ENCODE measurements around the gene PIEZO2.

PIEZO2 gene

GRCh38 chr18:11037533-11038240, 111.7 kb downstream of the PIEZO2 start:
- H3K4me1 ChIP-seq (ENCODE audit: control insufficient read depth, low read depth, low read length), result peaks cover 13% of the 10 kb centered on the region
- H3K27me3 ChIP-seq (ENCODE audit: control insufficient read depth, insufficient read depth, low read length), result no peaks in the 10 kb centered on the region

DNA sequence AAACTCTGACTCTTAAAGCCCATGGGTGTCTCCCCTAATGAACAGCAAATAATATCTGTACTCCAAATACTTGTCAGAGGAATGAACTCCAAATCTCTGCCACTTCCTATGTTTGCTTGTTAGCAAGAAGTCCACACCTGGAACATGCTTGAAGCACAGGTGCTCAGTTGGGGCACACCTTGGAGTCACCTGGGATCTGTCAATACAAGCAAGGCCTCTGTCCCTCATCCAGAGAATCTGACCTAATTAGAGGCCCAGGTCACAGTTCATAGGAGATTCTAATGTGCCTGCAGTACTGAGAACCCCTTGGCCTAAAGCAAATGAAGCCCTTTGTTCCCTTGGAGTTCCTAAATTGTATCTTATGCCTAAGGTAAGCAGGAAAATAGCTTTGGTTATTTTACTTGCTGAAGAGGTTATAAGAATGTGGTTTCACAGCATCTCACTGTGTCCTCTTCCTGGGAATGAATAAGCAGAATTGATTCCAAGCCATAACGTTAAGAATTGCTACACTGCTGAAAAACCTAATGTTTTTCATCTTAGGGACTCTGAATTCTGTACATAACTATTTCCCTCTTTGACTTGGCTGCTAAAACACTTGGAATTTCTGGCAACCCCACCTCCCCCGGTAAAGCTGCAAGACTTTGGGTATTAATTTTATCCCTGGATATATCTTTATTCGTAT, 113.4 kb downstream of the PIEZO2 start:
- Histone ChIP-seq H3K9ac (ENCODE audit: low read length) (no peak overlapping the region), H3K27ac (ENCODE audit: low read length) (no peak overlapping the region), H3K9me3 (ENCODE audit: control insufficient read depth, low read depth, low read length) (no peaks in the 10 kb centered on the region), H3K4me3 (ENCODE audit: low read length) (no peak overlapping the region), H3K36me3 (ENCODE audit: control insufficient read depth, low read depth, low read length) (no peaks in the 10 kb centered on the region), H3K27me3 (ENCODE audit: control insufficient read depth, insufficient read depth, low read length) (no peaks in the 10 kb centered on the region), H3K4me1 (ENCODE audit: control insufficient read depth, low read depth, low read length) (peaks cover 10% of the 10 kb centered on the region)

More at GRCh38 chr18:11037533-11038240, 111.7 kb downstream of the PIEZO2 start:
- Histone ChIP-seq H3K27ac (ENCODE audit: low read length) (no peak overlapping the region), H3K9me3 (ENCODE audit: control insufficient read depth, low read depth, low read length) (no peaks in the 10 kb centered on the region), H3K36me3 (ENCODE audit: control insufficient read depth, low read depth, low read length) (no peaks in the 10 kb centered on the region), H3K4me3 (ENCODE audit: low read length) (no peak overlapping the region), H3K9ac (ENCODE audit: low read length) (no peak overlapping the region)

DNA sequence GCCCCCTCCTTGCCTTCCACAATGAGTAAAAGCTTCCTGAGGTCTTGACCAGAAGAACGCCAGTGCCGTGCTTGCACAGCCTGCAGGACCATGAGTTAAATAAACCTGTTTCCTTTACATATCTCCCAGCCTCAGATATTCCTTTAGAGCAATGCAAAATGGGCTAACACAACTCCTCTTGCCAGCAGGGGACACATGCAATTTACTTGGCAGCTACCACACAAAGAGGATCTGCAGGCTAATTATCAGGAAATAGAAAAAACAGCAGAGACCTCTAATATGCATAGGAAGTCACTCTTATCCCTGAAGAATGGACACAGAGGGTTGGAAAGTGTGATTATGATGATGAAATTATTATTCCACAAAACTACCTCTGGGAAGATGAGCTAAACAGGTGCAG, 114.0 kb downstream of the PIEZO2 start:
- no peak overlapping the region for H3K4me3 ChIP-seq (ENCODE audit: low read length)
- H3K27me3 ChIP-seq (ENCODE audit: control insufficient read depth, insufficient read depth, low read length), result no peaks in the 10 kb centered on the region
- no peak overlapping the region for H3K9ac ChIP-seq (ENCODE audit: low read length)
- peaks cover 8% of the 10 kb centered on the region for H3K4me1 ChIP-seq (ENCODE audit: control insufficient read depth, low read depth, low read length)
- no peak overlapping the region for H3K27ac ChIP-seq (ENCODE audit: low read length)
- H3K9me3 ChIP-seq (ENCODE audit: control insufficient read depth, low read depth, low read length), result no peaks in the 10 kb centered on the region
- no peaks in the 10 kb centered on the region for H3K36me3 ChIP-seq (ENCODE audit: control insufficient read depth, low read depth, low read length)

GRCh38 chr18:11034884-11035283, 114.5 kb downstream of the PIEZO2 start:
- no peak overlapping the region for H3K27ac ChIP-seq (ENCODE audit: low read length)
- H3K4me3 ChIP-seq (ENCODE audit: low read length), result no peak overlapping the region

GRCh38 chr18:11033503-11033902, 115.9 kb downstream of the PIEZO2 start:
- Histone ChIP-seq H3K27me3 (ENCODE audit: control insufficient read depth, insufficient read depth, low read length) (no peaks in the 10 kb centered on the region), H3K27ac (ENCODE audit: low read length) (no peak overlapping the region)

More at GRCh38 chr18:11034884-11035283, 114.5 kb downstream of the PIEZO2 start:
- Histone ChIP-seq H3K9ac (ENCODE audit: low read length) (no peak overlapping the region), H3K9me3 (ENCODE audit: control insufficient read depth, low read depth, low read length) (no peaks in the 10 kb centered on the region), H3K36me3 (ENCODE audit: control insufficient read depth, low read depth, low read length) (no peaks in the 10 kb centered on the region), H3K4me1 (ENCODE audit: control insufficient read depth, low read depth, low read length) (peaks cover 8% of the 10 kb centered on the region), H3K27me3 (ENCODE audit: control insufficient read depth, insufficient read depth, low read length) (no peaks in the 10 kb centered on the region)

DNA sequence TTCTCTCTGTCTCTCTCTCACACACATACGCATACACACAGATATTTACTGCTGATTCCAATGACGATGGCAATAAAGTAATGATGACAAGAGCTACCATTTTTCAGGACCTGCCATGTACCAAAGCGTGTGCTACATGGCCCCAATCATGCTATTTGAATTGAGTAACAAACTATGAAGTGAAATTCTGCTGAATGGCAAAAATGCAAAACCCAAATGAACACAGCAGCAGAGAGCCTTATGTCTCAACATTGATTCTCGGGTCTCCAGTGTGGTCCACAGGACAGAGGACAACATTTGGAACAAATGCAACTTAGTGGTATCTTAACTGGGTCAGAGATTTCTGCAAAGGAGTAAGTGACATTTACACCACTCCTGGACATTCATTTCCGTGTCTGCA, 117.4 kb downstream of the PIEZO2 start:
- H3K36me3 ChIP-seq (ENCODE audit: control insufficient read depth, low read depth, low read length), result no peaks in the 10 kb centered on the region
- H3K27ac ChIP-seq (ENCODE audit: low read length), result no peak overlapping the region
- no peak overlapping the region for H3K4me3 ChIP-seq (ENCODE audit: low read length)
- no peaks in the 10 kb centered on the region for H3K27me3 ChIP-seq (ENCODE audit: control insufficient read depth, insufficient read depth, low read length)
- no peaks in the 10 kb centered on the region for H3K9me3 ChIP-seq (ENCODE audit: control insufficient read depth, low read depth, low read length)
- peaks cover 8% of the 10 kb centered on the region for H3K4me1 ChIP-seq (ENCODE audit: control insufficient read depth, low read depth, low read length)
- H3K9ac ChIP-seq (ENCODE audit: low read length), result no peak overlapping the region

More at GRCh38 chr18:11033503-11033902, 115.9 kb downstream of the PIEZO2 start:
- Histone ChIP-seq H3K9ac (ENCODE audit: low read length) (no peak overlapping the region), H3K4me3 (ENCODE audit: low read length) (no peak overlapping the region), H3K36me3 (ENCODE audit: control insufficient read depth, low read depth, low read length) (no peaks in the 10 kb centered on the region), H3K4me1 (ENCODE audit: control insufficient read depth, low read depth, low read length) (peaks cover 8% of the 10 kb centered on the region), H3K9me3 (ENCODE audit: control insufficient read depth, low read depth, low read length) (no peaks in the 10 kb centered on the region)

DNA sequence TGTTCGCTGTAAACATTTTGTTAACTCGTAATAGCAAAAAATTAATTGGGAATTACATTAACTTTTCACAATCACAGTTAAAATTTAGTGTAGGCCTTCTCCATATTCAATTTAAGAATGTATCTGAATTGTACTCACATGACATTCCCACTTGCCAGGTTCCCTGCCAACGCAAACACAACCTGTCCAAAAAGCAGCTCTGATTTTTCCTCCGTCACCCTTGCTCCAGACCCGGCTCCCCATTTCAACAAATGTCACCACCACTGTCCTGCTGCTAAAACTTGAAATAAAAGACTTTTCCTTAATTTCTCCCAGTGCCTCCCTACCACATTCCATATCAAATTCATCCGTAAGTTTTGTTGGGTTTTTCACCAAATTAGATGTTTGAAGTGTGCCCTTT, 120.3 kb downstream of the PIEZO2 start:
- H3K4me1 ChIP-seq (ENCODE audit: control insufficient read depth, low read depth, low read length), result no peaks in the 10 kb centered on the region
- no peaks in the 10 kb centered on the region for H3K9me3 ChIP-seq (ENCODE audit: control insufficient read depth, low read depth, low read length)
- H3K9ac ChIP-seq (ENCODE audit: low read length), result no peak overlapping the region
- H3K4me3 ChIP-seq (ENCODE audit: low read length), result no peak overlapping the region
- no peaks in the 10 kb centered on the region for H3K27me3 ChIP-seq (ENCODE audit: control insufficient read depth, insufficient read depth, low read length)
- no peak overlapping the region for H3K27ac ChIP-seq (ENCODE audit: low read length)
- H3K36me3 ChIP-seq (ENCODE audit: control insufficient read depth, low read depth, low read length), result no peaks in the 10 kb centered on the region

DNA sequence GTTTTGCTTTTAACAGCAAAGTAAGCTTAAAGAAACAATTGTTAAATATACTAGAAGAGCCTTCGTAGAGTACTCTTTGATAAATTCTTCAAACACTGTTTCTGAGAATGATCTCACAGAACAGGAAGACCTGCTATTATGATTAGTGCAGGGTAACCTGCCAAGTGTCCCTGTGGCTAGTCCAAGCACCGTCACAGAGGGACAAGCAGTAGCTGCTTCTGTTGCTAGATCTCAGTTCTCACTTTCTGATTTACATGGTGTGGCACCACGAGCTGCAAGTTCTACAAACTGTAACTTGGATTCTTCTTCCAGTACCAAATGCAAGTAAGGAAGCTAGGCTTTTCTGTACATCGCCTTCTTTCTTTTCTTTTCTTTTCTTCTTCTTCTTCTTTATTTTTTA, 121.5 kb downstream of the PIEZO2 start:
- no peaks in the 10 kb centered on the region for H3K27me3 ChIP-seq (ENCODE audit: control insufficient read depth, insufficient read depth, low read length)
- H3K4me3 ChIP-seq (ENCODE audit: low read length), result no peak overlapping the region

GRCh38 chr18:11025671-11026070, 123.7 kb downstream of the PIEZO2 start:
- no peaks in the 10 kb centered on the region for H3K9me3 ChIP-seq (ENCODE audit: control insufficient read depth, low read depth, low read length)
- no peaks in the 10 kb centered on the region for H3K27me3 ChIP-seq (ENCODE audit: control insufficient read depth, insufficient read depth, low read length)
- no peak overlapping the region for H3K27ac ChIP-seq (ENCODE audit: low read length)
- H3K36me3 ChIP-seq (ENCODE audit: control insufficient read depth, low read depth, low read length), result no peaks in the 10 kb centered on the region
- no peak overlapping the region for H3K4me3 ChIP-seq (ENCODE audit: low read length)
- peaks cover 7% of the 10 kb centered on the region for H3K4me1 ChIP-seq (ENCODE audit: control insufficient read depth, low read depth, low read length)
- H3K9ac ChIP-seq (ENCODE audit: low read length), result no peak overlapping the region

More for the DNA sequence above, 121.5 kb downstream of the PIEZO2 start:
- Histone ChIP-seq H3K9ac (ENCODE audit: low read length) (no peak overlapping the region), H3K27ac (ENCODE audit: low read length) (no peak overlapping the region), H3K9me3 (ENCODE audit: control insufficient read depth, low read depth, low read length) (no peaks in the 10 kb centered on the region), H3K4me1 (ENCODE audit: control insufficient read depth, low read depth, low read length) (no peaks in the 10 kb centered on the region), H3K36me3 (ENCODE audit: control insufficient read depth, low read depth, low read length) (no peaks in the 10 kb centered on the region)

- no peak overlapping the region for H3K4me3 ChIP-seq (ENCODE audit: low read length)
- no peaks in the 10 kb centered on the region for H3K9me3 ChIP-seq (ENCODE audit: control insufficient read depth, low read depth, low read length)
- H3K36me3 ChIP-seq (ENCODE audit: control insufficient read depth, low read depth, low read length), result no peaks in the 10 kb centered on the region
- H3K9ac ChIP-seq (ENCODE audit: low read length), result no peak overlapping the region
- H3K4me1 ChIP-seq (ENCODE audit: control insufficient read depth, low read depth, low read length), result peaks cover 8% of the 10 kb centered on the region
- H3K27ac ChIP-seq (ENCODE audit: low read length), result no peak overlapping the region
- no peaks in the 10 kb centered on the region for H3K27me3 ChIP-seq (ENCODE audit: control insufficient read depth, insufficient read depth, low read length)
Measured at GRCh38 chr18:11024928-11025669, 124.3 kb downstream of the PIEZO2 start.

DNA sequence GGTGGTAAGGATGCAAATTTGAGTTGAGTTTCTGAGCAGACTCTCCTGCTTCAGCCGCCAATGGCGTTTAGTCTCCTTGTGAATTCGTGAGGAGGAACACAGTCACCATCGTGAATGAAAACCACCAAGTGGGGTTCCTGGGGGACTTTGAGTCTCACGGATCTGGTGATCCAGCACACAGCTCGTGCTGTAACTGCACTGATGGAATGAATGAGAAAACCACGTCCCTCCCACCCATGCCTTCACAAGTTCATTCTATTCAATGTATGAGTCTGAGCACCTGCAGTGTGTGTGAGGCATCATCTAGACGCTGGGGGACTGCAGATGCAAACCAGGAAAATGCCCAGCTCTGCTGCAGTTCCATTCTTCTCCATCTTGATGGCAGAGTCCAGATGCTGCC, 127.9 kb downstream of the PIEZO2 start:
- H3K9ac ChIP-seq (ENCODE audit: low read length), result no peak overlapping the region
- no peaks in the 10 kb centered on the region for H3K36me3 ChIP-seq (ENCODE audit: control insufficient read depth, low read depth, low read length)
- no peak overlapping the region for H3K4me3 ChIP-seq (ENCODE audit: low read length)
- no peaks in the 10 kb centered on the region for H3K27me3 ChIP-seq (ENCODE audit: control insufficient read depth, insufficient read depth, low read length)
- H3K27ac ChIP-seq (ENCODE audit: low read length), result no peak overlapping the region
- H3K9me3 ChIP-seq (ENCODE audit: control insufficient read depth, low read depth, low read length), result no peaks in the 10 kb centered on the region
- H3K4me1 ChIP-seq (ENCODE audit: control insufficient read depth, low read depth, low read length), result peaks cover 8% of the 10 kb centered on the region
